Fibroblast of mammary gland (primary cell): Measurements from ENCODE around the gene ZNF557.
"Not testable (repeated sequence)": the region's sequence is repeated elsewhere in the genome, so short reads cannot be mapped to it uniquely, and the experiment has no call there.

Experiments used
- DNase-seq: peaks from one replicate; pipeline ENCODE4 v3.0.0-alpha.2; 2010; ENCODE audit warnings: low read depth
- H3K4me3 ChIP-seq: 2 replicates; pipeline ENCODE4 v1.5.1; 2011; ENCODE audit warnings: low read depth, mild to moderate bottlenecking, low read length, moderate library complexity; ENCODE audit not compliant: control insufficient read depth
- TF ChIP-seq, protein P1 (sequence below): conservative IDR thresholded peaks from 2 replicates; pipeline ENCODE4 v1.5.1; 2011; ENCODE audit warnings: low read depth, low read length, inconsistent platforms; ENCODE audit not compliant: control insufficient read depth, insufficient read depth

ZNF557 gene

DNA sequence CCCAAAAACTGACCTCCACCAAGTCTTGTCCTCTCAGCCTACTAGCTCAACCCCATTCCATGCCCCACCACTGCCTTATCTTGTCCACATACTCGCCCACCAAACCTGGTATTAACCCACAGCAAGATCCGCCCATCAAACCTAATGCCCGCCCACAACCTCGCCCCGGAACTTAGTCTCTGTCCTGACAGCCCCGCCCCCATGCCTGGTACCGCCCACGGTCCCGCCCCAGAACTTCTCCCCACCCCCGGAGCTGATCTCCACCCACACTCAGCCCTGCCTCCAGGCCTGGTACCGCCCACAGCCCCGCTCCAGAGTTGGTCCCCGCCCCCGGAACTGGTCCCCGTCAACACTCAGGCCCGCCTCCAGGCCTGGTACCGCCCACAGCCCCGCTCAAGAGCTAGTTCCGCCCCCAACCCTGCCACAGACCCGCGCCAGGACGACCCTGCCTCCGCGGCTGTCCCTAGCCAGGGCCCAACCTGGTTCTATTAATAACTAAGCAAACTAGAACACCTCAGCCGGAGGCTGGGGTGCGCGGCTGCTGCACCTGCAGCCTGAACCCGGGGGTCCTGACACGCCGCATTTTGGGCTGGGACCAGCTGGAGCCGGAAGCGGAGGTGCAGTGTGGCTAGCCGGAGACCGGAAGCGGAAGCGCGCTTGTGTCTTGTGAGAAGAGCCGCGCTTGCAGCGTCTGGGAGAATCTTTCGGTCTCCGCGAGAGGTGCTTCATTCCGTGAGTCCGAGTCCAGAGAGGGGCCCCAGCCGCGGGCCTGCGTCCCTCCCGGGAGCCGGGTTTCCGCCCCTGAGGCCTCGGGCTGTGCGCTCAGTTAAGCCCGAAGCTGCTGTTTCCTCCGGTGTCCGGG, at the start of gene ZNF557:
TSS of gene ZNF557 (plus strand) at position 662 of the 862 bp plus-strand sequence. CDS start 5,372 bp downstream, outside the sequence.
- peak; percentile 94 for DNase-seq
- TF ChIP-seq, protein P1, sequence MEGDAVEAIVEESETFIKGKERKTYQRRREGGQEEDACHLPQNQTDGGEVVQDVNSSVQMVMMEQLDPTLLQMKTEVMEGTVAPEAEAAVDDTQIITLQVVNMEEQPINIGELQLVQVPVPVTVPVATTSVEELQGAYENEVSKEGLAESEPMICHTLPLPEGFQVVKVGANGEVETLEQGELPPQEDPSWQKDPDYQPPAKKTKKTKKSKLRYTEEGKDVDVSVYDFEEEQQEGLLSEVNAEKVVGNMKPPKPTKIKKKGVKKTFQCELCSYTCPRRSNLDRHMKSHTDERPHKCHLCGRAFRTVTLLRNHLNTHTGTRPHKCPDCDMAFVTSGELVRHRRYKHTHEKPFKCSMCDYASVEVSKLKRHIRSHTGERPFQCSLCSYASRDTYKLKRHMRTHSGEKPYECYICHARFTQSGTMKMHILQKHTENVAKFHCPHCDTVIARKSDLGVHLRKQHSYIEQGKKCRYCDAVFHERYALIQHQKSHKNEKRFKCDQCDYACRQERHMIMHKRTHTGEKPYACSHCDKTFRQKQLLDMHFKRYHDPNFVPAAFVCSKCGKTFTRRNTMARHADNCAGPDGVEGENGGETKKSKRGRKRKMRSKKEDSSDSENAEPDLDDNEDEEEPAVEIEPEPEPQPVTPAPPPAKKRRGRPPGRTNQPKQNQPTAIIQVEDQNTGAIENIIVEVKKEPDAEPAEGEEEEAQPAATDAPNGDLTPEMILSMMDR: no peak
- peak within 1 kb of the TSS; percentile 84 for H3K4me3 ChIP-seq

DNA sequence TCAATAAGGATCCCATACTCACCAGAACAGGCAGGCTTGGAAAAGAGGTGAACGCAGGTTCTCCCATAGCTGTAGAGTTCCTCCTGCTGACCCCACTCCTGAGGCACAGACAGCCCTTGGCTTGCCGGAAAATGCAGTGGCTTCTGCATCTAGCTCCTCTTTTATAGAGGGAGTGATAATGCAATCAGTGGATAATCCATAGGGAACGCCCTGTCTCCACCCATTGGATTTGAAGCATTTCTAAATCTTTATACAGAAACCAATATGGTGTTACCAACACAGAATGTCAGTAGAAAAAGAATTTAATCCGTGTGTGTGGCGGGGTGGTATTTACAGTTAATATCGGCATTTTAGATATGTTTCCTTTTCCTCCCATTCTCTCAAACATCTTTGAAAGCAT, 48.2 kb upstream of the ZNF557 start, which contains the start of gene MBD3L2B:
TSS of gene MBD3L2B (minus strand) at position 101 of the 400 bp plus-strand sequence. CDS start at position 67, 34 bp downstream.
- H3K4me3 ChIP-seq, DNase-seq: not testable (repeated sequence)

DNA sequence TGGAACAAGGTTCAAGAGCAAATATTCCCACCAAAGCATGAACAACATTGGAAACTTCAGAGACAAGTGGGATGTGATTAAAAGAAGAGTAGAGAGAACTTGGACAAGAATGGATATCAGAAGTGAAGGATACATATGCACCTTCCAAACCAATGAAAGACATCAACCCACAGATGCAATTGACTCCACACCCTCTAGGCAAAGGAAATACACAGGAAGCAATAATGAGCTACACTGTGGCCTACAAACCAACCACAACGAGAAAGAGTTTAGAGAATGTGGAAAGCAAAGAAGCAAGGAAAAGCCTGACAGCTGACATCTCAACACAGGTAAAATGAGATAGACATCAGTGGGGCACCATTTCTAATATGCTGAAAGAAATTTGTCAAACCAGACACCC, 40.7 kb upstream of the ZNF557 start:
- not testable (repeated sequence) for H3K4me3 ChIP-seq

DNA sequence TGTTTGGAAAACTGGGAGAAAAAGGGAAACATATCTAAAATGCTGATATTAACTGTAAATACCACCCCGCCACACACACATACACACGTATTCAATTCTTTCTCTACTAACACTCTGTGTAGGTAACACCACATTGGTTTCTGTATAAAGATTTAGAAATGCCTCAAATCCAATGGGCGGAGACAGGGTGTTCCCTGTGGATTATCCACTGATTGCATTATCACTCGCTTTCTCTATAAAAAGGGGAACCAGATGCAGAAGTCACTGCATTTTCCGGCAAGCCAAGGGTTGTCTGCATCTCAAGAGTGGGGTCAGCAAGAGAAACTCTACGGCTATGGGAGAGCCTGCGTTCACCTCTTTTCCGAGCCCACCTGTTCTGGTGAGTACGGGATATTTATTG, 39.2 kb upstream of the ZNF557 start, which contains the start of gene MBD3L5:
TSS of gene MBD3L5 (plus strand) at position 301 of the 400 bp plus-strand sequence. CDS start at position 335, 34 bp downstream.
- not testable (repeated sequence) for H3K4me3 ChIP-seq, DNase-seq

More for the DNA sequence above, 40.7 kb upstream of the ZNF557 start:
- not testable (repeated sequence) for DNase-seq

DNA sequence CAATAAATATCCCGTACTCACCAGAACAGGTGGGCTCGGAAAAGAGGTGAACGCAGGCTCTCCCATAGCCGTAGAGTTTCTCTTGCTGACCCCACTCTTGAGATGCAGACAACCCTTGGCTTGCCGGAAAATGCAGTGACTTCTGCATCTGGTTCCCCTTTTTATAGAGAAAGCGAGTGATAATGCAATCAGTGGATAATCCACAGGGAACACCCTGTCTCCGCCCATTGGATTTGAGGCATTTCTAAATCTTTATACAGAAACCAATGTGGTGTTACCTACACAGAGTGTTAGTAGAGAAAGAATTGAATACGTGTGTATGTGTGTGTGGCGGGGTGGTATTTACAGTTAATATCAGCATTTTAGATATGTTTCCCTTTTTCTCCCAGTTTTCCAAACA, 29.4 kb upstream of the ZNF557 start, which contains the start of gene MBD3L4:
TSS of gene MBD3L4 (minus strand) at position 101 of the 400 bp plus-strand sequence. CDS start at position 66, 35 bp downstream.
- H3K4me3 ChIP-seq, DNase-seq: not testable (repeated sequence)

DNA sequence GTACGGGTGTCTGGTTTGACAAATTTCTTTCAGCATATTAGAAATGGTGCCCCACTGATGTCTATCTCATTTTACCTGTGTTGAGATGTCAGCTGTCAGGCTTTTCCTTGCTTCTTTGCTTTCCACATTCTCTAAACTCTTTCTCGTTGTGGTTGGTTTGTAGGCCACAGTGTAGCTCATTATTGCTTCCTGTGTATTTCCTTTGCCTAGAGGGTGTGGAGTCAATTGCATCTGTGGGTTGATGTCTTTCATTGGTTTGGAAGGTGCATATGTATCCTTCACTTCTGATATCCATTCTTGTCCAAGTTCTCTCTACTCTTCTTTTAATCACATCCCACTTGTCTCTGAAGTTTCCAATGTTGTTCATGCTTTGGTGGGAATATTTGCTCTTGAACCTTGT, 27.9 kb upstream of the ZNF557 start:
- DNase-seq, H3K4me3 ChIP-seq: not testable (repeated sequence)

DNA sequence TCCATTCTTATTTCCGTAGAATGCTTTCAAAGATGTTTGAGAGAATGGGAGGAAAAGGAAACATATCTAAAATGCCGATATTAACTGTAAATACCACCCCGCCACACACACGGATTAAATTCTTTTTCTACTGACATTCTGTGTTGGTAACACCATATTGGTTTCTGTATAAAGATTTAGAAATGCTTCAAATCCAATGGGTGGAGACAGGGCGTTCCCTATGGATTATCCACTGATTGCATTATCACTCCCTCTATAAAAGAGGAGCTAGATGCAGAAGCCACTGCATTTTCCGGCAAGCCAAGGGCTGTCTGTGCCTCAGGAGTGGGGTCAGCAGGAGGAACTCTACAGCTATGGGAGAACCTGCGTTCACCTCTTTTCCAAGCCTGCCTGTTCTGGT, 20.5 kb upstream of the ZNF557 start, which contains the start of gene MBD3L2:
TSS of gene MBD3L2 (plus strand) at position 301 of the 400 bp plus-strand sequence. CDS start at position 354, 53 bp downstream.
- not testable (repeated sequence) for DNase-seq, H3K4me3 ChIP-seq

DNA sequence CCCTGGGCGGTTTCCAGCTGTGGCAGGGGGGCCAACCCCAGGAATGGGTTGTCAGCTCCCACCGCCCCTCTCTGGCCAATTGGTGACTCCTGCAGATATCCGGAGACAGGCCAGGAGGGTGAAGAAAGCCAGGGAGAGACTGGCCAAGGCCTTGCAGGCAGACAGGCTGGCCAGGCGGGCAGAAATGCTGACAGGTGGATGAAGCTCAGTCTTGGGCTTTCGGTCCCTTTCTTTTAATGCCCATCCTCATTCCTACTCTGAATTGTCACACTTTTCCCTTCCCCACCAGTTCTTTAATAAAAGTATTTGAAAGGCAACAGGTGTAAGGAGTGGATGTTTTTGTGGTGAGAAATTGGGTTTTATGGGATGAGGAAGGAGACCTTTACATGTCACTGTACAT, 18.1 kb upstream of the ZNF557 start:
- not testable (repeated sequence) for DNase-seq, H3K4me3 ChIP-seq

DNA sequence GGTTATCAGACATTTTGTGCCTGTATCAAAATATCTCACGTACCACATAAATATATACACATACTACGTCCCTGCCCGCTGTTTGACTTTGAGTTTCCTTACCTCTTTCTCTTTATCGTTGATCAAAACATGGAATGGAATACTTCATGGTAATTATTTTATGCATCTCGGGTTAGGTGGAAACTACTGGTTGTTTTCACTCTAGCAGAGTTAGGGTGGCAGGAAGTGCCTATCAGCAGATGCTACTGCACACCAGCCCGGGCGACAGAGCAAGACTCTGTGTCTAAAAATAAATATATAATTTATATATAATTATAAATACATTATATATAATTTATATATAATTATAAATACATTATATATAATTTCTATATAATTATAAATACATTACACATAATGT, 16.6 kb upstream of the ZNF557 start:
- DNase-seq, H3K4me3 ChIP-seq: not testable (repeated sequence)

DNA sequence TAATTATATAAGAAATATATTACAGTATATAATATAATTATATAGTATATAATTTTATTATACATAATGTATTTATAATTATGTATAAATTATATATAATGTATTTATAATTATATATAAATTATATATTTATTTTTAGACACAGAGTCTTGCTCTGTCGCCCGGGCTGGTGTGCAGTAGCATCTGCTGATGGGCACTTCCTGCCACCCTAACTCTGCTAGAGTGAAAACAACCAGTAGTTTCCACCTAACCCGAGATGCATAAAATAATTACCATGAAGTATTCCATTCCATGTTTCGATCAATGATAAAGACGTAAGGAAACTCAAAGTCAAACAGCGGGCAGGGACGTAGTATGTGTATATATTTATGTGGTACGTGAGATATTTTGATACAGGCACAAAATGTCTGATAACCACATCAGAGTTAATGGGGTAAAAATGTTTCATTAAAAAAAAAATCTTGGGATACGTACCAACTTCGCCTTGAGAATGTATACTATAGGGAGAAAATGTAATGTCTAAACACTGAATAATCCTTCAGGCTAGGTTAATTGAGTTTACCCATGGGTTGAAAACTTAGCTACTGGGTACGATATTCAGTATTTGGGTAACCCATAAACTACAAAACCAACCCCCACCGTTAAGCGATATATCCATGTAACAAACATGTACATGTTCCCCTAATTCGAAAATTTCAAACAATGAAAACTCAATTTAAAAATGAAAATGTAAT, 14.7 kb upstream of the ZNF557 start:
- H3K4me3 ChIP-seq, DNase-seq: not testable (repeated sequence)

DNA sequence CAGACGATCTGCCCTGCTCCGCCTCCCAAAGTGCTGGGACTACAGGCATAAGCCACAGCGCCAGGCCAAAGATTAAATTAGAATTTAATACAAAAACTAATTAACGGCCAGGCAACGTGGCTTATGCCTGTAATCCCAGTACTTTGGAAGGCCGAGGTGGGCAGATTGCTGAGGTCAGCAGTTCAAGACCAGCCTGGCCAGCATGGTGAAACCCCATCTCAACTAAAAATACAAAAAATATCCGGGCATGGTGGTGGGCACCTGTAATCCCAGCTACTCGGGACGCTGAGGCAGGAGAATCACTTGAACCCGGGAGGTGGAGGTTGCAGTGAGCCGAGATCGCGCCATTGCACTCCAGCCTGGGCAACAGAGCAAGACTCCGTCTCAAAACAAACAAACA, 13.8 kb upstream of the ZNF557 start:
- H3K4me3 ChIP-seq, DNase-seq: not testable (repeated sequence)

DNA sequence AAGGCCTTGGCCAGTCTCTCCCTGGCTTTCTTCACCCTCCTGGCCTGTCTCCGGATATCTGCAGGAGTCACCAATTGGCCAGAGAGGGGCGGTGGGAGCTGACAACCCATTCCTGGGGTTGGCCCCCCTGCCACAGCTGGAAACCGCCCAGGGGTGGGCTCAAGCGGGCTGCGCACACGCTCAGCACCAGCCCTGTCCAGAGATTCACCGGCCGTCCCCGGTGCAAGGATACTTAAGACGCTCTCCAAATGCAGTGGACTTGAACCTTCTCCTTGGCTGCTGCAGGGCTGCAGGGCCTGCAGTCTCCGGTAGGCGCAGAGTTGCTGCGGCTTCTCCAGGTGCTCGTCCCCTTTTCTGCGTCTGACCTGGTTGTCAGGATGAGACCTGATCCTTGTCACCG, 13.1 kb upstream of the ZNF557 start:
- not testable (repeated sequence) for DNase-seq, H3K4me3 ChIP-seq

DNA sequence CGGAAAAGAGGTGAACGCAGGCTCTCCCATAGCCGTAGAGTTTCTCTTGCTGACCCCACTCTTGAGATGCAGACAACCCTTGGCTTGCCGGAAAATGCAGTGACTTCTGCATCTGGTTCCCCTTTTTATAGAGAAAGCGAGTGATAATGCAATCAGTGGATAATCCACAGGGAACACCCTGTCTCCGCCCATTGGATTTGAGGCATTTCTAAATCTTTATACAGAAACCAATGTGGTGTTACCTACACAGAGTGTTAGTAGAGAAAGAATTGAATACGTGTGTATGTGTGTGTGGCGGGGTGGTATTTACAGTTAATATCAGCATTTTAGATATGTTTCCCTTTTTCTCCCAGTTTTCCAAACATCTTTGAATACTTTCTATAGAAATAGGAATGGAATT, 10.9 kb upstream of the ZNF557 start, which contains the start of gene MBD3L3:
TSS of gene MBD3L3 (minus strand) at position 101 of the 400 bp plus-strand sequence. CDS start at position 30, 71 bp downstream.
- DNase-seq: not testable (repeated sequence)

DNA sequence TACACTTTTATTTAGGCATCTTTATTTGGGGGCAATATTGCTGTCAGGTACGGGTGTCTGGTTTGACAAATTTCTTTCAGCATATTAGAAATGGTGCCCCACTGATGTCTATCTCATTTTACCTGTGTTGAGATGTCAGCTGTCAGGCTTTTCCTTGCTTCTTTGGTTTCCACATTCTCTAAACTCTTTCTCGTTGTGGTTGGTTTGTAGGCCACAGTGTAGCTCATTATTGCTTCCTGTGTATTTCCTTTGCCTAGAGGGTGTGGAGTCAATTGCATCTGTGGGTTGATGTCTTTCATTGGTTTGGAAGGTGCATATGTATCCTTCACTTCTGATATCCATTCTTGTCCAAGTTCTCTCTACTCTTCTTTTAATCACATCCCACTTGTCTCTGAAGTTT, 9.5 kb upstream of the ZNF557 start:
- H3K4me3 ChIP-seq, DNase-seq: not testable (repeated sequence)

More for the DNA sequence above, 10.9 kb upstream of the ZNF557 start, which contains the start of gene MBD3L3:
- H3K4me3 ChIP-seq: not testable (repeated sequence)
